ENCODE measurements around the gene BARD1.
"Not testable (repeated sequence)": the region's sequence is repeated elsewhere in the genome, so short reads cannot be mapped to it uniquely, and the experiment has no call there.

The BARD1 gene

DNA sequence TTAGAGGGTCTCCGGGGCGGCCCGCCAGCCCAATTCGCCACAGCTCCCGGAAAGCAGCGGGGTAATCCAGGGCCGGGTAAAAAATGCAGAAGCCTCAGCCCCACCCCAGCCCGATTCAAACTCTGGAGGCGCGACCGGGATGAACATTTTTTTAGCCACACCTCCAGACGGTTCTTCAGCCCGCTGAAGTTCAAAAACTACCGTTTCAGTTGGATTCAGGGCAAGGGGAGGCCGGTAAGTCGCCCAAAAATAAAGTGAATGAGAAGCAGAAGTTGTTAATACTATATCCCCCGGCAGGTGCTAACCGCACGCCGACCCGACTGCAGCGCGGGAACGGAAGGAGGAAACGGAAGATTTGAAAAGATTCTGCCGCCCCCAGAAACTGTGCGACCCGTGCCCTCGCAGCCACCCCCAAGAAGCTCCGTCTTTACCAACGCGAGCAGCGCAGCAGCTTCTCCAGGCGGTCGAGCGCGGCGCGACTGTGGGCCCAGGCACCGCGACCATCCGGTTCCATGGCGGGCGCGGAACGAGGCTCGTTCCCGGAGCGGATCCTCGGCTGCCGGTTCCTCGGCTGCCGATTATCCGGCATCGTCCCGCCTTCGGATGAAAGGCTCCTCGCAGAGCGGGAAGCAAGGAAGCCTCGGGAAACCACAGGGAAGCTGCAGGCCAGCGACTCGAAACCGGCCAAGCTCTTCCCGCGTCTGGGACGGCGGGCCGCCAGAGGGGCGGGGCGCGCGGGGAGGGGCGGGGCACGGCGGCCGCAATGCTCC lies at the start of gene BARD1:
BARD1 (minus strand) TSS at position 703 of the 770 bp plus-strand sequence; CDS start at position 589, 114 bp downstream.
- Histone ChIP-seq H3K4me3 (peak within 1 kb of the TSS; percentile 52 to 98 (median 82)), H3K27ac (peak within 1 kb of the TSS in 20 of 21 experiments; percentile 59 to 87 (median 80))

DNA sequence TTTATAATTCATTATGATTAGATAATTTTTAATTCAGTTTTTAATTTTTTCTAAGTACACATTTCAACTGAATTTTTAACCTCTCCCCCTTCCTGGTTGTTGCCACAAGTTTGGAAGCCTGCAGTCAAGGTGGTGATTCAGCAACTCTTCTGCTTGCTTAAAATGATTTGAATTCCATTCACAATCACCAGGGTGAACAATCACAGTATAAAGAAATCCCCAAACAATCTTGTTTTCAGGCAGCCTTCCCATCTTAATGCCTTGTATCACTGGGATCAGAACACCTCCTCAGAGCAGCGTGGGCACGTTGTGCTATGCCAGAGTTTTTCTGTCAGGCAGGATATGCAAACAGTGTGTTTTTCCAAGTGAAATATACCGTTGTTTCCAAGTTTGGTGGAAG lies 46.7 kb upstream of the BARD1 start:
- Histone ChIP-seq H3K27ac (no peak overlapping the region), H3K4me3 (no peak overlapping the region)

DNA sequence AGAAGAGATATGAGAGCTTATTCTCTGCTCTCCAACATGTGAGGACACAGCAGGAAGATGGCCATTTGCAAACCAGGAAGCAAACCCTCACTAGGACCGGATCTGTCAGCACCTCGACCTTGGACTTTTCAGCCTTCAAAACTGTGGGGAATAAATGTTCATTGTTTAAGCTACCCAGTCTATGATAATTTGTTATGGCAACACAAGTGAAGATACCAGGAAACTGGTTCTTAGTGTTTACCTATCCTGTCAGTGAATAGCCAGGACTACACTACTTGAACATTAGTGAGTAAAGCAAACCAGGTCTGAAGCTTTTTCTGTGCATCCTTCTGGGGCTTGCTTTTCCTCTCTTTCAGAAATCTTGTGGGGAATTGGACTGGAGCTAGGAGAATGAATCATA lies 44.4 kb upstream of the BARD1 start:
- no peak overlapping the region for H3K27ac ChIP-seq
- H3K4me3 ChIP-seq: no peak overlapping the region

DNA sequence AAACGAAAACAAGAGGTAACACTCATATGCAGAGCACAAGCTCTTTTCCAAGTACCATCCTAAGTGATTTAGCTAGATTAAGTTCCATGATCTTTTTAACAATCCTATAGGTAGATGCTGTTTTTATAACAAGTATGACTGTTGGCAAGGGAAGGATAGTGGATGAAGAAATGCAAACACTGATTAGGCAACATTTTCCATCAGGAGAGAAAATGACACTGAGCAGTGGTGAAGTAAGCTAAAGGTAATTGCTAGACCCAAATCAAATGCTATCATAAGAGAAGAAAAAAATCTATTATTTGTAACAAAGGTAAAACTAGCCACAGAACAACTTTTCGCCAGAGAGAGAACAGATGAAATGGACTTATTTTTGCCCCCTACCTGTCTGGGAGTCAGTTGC lies 34.3 kb upstream of the BARD1 start:
- no peak overlapping the region for H3K4me3 ChIP-seq
- H3K27ac ChIP-seq: no peak overlapping the region

GRCh38 chr2:214839464-214839863 lies 30.0 kb upstream of the BARD1 start:
- H3K4me3 ChIP-seq: no peak overlapping the region

GRCh38 chr2:214837466-214837865 lies 28.0 kb upstream of the BARD1 start:
- no peak overlapping the region for H3K4me3 ChIP-seq
- H3K27ac ChIP-seq: no peak overlapping the region

More at GRCh38 chr2:214839464-214839863, 30.0 kb upstream of the BARD1 start:
- H3K27ac ChIP-seq: no peak overlapping the region

- no peak overlapping the region for H3K4me3 ChIP-seq
- no peak overlapping the region for H3K27ac ChIP-seq
Measured at GRCh38 chr2:214836568-214836967, 27.1 kb upstream of the BARD1 start.

DNA sequence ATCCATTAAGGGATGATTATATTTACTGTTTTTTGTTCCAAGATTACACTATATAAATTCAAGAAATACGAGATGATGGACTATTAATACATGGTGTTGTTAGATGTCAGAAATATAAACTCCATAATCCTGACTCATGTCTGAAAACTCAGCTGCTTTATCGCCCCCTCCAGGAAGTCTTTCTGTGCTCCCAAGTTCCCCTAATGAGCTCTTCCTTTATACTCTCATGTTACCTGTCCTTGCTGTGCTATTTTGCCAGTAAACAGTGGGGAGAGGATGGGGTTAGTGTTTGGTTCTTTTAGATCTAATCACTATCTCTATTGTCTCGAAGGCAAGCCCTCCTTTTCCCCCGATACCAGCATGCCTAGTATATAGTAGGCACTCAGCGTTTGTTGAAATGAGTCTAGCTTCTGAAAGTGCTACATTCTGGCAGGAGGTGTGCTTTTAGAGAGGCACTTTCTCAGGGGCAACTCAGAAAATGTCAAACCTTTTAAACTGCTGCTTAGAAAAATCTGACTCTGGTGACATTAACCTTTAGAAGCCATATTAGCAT lies 21.4 kb upstream of the BARD1 start:
- H3K4me3 ChIP-seq: no peak overlapping the region
- H3K27ac ChIP-seq: no peak overlapping the region

- H3K4me3 ChIP-seq: no peak overlapping the region
- H3K27ac ChIP-seq: no peak overlapping the region
Measured at GRCh38 chr2:214816008-214816533, 6.6 kb upstream of the BARD1 start.

GRCh38 chr2:214810671-214811070 lies 1.2 kb upstream of the BARD1 start:
- H3K27ac ChIP-seq: peak overlapping the region in 14 of 21 experiments; percentile 71 to 87 (median 82)
- peak overlapping the region; percentile 52 to 98 (median 82) for H3K4me3 ChIP-seq

DNA sequence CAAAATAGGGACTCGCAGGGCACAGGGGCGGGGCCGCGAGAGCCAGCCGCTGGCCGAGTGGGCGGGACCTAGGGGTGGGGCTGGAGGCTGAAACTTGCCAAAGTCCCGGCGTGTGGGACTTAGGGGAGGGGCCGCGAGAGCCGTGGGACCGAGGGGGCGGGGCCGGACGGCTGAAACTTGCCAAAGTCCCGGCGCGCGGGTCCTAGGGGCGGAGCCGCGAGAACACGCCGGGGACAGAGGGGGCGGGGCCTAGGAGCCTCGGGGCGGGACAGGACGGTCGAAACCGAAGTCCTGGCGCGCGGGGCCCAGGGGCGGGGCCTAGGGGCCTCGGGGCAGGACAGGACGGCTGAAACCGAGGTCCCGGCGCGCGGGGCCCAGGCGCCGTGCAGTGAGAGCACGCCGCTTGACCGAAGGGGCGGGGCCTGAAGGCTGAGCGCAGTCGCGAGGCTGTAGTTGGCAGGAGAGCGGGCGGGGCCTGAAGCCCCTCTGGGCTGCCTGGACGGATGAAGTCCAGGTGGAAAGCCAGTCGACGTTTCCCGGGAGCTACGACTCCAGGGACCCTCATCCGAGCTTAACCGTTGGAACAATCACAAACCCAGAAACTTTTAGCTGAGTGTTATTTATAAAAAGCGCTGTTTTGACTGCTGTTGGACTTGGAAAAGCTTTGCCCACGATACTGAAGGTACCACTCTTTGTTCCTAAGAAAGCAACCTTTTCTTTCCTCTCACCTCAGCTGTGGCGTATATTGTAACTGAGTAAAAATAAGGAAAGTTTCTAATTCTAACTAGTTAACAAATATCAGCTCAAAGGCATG lies 475 bp upstream of the BARD1 start:
- H3K27ac ChIP-seq: peak overlapping the region in 20 of 21 experiments; percentile 59 to 87 (median 80)

GRCh38 chr2:214807653-214808052 lies 1.8 kb downstream of the BARD1 start:
- H3K4me3 ChIP-seq: peak overlapping the region; percentile 52 to 98 (median 82)
- H3K27ac ChIP-seq: peak overlapping the region in 20 of 21 experiments; percentile 56 to 87 (median 80)

More for the DNA sequence above, 475 bp upstream of the BARD1 start:
- H3K4me3 ChIP-seq: peak overlapping the region; percentile 52 to 98 (median 82)

- Histone ChIP-seq H3K27ac (no peak overlapping the region), H3K4me3 (no peak overlapping the region)
Measured at GRCh38 chr2:214801768-214802397, 7.6 kb downstream of the BARD1 start.

GRCh38 chr2:214801068-214801467 lies 8.4 kb downstream of the BARD1 start:
- Histone ChIP-seq H3K27ac (no peak overlapping the region), H3K4me3 (no peak overlapping the region)

- H3K4me3 ChIP-seq: no peak overlapping the region
- H3K27ac ChIP-seq: no peak overlapping the region
Measured at GRCh38 chr2:214800180-214800579, 9.3 kb downstream of the BARD1 start.

DNA sequence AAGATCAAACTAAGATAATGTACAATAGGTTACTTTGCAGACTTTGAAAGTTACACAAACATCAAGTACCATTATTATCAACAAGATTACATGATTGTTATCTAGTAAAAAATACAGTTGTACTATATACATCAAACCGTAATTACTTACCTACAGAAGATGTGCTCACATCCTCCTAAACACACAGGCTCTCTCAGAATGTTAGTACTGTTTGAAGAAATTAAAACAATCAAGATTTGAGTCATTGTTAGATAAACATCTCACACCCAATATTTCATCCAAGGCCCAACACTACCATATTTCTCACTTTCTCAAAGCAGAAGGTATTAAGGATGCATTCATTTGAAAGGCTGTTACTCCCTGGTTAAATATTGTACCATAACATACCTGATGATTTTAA lies 12.6 kb downstream of the BARD1 start:
- no peak overlapping the region for H3K27ac ChIP-seq
- no peak overlapping the region for H3K4me3 ChIP-seq

GRCh38 chr2:214783181-214783580 lies 26.3 kb downstream of the BARD1 start:
- H3K4me3 ChIP-seq, H3K27ac ChIP-seq: not testable (repeated sequence)

DNA sequence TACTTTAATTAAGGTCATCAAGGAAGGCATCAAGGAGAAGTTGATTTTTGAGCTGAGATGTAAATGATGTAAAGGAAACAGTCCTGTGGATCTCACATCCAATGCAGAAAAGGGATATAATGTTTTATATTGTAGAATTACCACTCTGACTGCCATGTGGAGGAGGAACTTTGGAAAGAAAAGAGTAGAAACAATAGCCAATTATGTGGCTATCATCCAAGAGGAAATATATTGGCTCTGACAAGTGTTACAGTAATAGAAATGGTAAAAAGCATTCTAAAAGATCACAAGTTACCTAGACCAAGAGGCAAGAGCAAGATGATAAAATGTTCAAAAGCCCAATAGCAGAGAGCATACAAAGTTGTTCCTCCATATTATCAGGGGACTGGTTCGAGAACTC lies 26.8 kb downstream of the BARD1 start:
- Histone ChIP-seq H3K4me3 (no peak overlapping the region), H3K27ac (no peak overlapping the region)

DNA sequence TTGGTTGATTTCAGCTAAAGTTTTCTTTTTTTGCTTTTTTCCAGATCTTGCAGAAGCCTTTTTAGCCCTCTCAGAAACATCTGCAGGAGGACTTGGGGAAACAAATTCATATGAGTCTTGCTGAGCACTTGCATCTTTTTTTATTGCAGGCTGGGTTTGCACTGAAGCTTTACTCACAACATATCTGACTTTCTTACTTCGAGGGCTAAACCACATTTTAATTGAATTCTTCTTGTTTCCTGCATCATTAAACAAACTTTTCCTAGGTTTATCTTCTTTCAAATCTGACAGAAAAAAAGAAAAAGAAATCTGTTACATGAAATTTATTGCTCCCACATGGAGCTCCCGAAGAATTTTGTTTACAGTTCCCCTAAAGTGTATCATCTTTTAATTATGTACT lies 28.3 kb downstream of the BARD1 start:
- H3K27ac ChIP-seq: no peak overlapping the region
- no peak overlapping the region for H3K4me3 ChIP-seq

GRCh38 chr2:214775971-214776370 lies 33.5 kb downstream of the BARD1 start:
- H3K4me3 ChIP-seq: no peak overlapping the region
- no peak overlapping the region for H3K27ac ChIP-seq

Data from skin epidermis (tissue), 12 donors.